Umbilical cord (tissue), 2 donors: ENCODE data around the gene PRRX1. TPM values are rescaled to one million over a fixed set of nuclear protein-coding genes. Genes with fewer than 3 reads are reported as not detected.
A peak's percentile ranks its signal among the peaks of the same experiment; 100 is the strongest.

ENCODE experiments used
- DNase-seq: peaks from one replicate; pipeline ENCODE4 v3.0.0-alpha.2; 2015; ENCODE audit warnings: low spot score
- total RNA-seq: library from RNA; depleted of rRNA; stranded (reverse); fragments of >200 nt; gene quantifications from one replicate; pipeline ENCODE4 v1.2.3, GENCODE V29; 2014; ENCODE audit warnings: low replicate concordance; ENCODE audit not compliant: insufficient read depth

PRRX1 gene
- total RNA-seq, 1 donor from 2014 or later, result 7.9 TPM

DNA sequence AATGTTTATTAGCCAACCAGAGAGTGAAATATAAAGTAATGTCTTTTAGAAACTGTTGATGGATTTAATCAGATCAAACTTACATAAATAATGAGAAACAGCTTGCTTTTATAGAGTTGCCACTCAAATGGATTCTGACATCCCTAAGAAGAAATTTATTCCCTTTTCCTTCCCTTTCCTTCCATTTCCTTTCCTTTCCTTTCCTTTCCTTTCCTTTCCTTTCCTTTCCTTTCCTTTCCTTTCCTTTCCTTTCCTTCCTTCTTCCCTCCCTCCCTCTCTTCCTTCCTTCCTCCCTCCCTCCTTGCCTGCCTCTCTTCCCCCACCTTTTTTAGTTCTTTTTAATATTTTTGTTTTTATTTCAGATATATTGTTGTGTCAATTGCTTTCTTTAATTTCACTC, 27.3 kb downstream of the PRRX1 start:
- no peak for DNase-seq

- peak; percentile 57 for DNase-seq
Measured at GRCh38 chr1:170692866-170693575, 29.1 kb downstream of the PRRX1 start.

DNA sequence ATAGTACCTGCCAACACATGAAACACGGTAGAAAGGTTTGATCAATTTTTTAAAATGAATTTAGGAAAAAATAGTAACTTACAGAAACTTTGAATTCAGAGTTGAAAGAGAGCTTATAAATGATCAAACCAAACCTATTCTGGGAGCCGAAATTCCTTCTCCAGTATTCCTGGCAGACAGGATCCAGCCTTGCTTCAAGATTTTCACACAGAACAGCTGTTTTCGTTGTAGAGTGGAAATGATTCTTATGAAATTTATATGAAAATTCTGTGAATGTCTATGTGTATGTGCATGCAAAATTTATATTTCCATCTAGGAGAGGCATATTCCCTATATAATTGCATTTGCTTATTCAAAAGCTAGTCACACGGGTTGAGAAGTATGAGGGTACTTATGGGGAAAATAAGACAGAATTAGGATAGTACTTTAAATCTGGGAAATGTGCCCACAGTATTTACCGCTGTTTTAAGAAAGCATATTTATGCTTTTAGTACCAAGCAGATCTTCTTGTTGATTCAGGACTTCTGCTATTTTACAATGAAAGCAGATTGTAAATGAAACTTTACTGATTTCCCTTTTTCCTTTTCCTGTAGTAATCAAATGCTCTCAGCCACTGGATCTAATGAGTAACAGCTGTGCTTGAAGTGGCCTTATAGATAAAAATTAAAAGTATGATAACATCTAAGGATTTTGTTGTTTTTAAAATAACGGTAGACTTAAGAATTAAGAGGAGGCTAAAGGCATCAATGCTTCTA, 30.4 kb downstream of the PRRX1 start:
- DNase-seq, result peak; percentile 62

- DNase-seq, result no peak
Measured at GRCh38 chr1:170695955-170696590, 32.1 kb downstream of the PRRX1 start.

GRCh38 chr1:170696591-170697290, 32.8 kb downstream of the PRRX1 start:
- DNase-seq, result peak; percentile 95

DNA sequence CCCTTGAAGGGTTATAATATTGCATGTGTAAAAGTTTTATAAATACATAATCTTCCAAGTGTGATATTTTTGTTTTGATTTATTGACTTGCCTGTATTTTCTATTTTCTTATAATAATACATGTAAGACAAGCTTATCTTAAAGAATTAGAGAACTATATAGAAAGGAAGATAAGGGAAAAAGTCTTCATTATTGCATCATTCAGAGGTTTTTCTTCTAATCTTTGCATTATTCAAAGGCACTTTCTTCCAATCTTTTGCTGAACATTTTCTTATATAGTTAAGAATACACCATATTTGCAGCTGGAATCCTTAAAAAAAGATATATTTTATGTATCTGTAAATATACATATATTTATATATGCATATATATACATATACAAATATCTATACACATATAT, 33.4 kb downstream of the PRRX1 start:
- no peak for DNase-seq

DNA sequence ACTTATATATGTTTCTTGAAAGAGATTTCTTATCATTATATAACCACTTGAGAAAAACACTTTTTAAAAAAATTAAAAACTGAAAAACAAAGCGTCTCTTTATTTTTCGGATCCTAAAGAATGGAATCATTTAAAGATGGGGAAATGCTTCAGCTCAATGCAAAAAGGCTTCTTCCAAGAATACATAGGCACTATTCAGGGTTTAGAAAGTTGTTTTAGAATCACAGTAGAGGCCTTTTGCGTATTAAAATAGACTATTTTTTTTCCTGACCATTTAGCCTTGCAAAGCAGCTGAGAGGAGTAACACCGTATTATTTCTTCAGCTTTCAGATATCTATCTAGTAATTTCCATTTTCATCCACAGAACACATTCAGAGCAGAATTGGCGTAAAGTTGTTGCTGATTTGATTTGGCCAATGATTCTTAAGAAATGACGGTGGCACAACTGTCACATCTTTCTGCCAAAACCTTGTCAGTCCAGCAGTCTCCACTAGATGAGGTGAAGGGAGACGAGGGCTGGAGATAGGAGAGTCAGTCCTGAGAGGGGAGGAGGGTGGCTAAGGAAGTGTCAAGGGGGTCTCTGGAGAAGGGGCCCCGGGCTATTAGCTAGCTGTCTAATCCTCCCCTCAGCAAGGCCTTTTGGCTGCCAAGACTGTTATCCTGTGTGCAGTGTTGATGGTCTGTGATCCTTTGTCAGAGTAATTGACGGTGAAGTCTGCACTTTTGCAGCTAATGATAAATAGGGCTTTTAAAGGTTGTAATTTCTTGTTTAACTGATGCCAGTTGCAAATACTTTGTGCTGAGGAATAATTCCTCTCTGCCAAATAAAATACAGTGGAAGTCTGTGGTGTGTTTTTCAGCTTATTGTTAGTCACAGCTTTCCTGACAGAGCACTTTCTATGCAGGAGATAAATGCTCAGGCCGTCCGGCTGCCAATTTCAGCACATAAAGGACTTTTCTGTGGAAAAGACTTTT, 34.7 kb downstream of the PRRX1 start:
- DNase-seq, result peak; percentile 93

- DNase-seq, result no peak
Measured at GRCh38 chr1:170699696-170700095, 35.8 kb downstream of the PRRX1 start.

DNA sequence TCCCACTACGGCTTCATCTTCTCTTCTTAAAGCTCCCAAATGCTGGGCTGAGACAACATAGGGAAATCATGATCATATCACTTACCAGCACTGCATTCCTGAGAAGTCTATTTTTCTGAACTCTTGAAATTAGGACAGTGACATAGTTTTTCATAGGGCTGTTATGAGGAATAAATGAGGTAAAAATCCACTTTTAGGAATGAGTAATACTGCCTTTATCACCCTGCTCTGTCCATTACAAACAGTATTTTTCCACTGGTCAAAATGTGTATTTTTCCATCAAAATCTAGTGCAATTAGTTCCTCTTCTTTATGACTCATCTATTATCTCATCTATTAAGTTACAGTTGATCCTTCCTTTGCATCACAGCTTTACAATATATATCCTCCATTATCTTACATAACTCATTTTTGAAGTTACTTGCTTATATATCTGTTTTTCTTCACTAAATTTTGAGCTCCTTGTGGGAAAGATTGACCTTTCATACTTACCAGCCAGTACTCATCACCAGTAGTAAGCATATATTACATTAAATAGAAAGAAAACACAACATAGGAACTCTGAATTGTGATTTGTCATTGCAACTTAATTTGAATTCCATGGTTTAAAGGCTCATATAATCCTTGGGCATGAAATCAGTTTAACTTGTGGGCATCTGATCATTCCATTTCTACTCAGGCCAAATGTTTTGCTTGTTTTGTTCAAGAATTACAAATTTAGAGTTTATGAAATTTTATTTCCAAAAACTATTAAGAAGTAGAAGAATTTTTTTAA, 37.1 kb downstream of the PRRX1 start:
- peak; percentile 94 for DNase-seq

- DNase-seq, result no peak
Measured at GRCh38 chr1:170701962-170702361, 38.0 kb downstream of the PRRX1 start.

DNA sequence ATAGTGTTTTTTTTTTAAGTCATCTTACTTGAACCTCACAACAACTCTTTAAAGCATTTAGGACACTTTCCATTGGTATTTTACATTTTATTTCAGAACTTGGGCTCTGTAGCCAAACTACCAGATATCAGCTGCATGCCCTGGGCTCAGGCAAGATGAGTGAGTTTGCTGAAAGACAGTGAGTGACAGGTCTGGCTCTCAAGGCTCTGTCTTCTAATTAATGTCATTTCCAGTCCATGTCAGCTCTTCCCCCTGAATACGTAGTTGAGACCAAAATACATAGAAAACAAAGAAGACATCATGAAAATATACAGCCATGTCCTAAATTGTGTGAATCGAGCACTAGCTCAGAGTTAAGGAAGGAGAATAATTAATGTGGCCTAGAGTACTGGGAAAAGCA, 39.7 kb downstream of the PRRX1 start:
- DNase-seq, result no peak

GRCh38 chr1:170704256-170704655, 40.3 kb downstream of the PRRX1 start:
- no peak for DNase-seq

DNA sequence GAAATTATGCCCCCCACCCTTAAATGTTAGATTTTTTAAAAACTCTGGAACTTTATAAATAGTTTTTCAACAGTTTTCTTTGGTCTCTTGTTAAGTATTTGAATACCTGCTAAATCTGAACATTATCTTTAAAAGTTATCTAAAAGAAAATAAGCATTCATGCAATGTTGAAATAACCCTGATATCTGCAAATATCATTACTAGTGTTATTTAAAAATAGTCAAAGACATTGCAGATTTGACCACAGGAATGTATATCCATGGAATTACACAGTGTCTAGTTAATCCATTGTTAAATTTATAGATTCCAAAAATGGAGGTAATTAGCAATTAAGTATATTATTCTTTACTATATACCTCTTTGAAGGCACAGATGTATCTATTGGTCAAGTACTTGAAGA, 42.0 kb downstream of the PRRX1 start:
- DNase-seq, result no peak

- no peak for DNase-seq
Measured at GRCh38 chr1:170707117-170707516, 43.2 kb downstream of the PRRX1 start.

GRCh38 chr1:170707959-170708655, 44.2 kb downstream of the PRRX1 start:
- peak; percentile 65 for DNase-seq

- DNase-seq, result no peak
Measured at GRCh38 chr1:170711682-170712081, 47.8 kb downstream of the PRRX1 start.

DNA sequence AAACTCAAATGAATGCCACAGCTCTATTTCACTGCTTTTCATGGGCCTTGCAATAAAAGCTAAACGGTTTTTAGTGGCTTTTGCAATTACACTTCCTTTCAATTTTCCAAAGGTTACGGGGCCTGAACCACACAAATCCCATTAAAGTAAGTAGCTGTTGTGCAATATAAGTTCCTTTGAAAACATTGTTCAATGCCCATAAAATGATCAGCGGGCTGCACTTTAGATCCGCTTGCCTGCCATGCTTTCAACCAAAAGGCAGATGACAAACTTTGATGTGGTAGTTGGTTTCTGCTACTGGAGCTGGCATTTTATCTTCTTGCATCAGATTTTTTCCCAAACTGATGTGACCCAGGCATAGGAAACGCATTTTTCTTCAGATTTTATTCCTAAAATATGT, 50.2 kb downstream of the PRRX1 start:
- no peak for DNase-seq

GRCh38 chr1:170714938-170715337, 51.0 kb downstream of the PRRX1 start:
- no peak for DNase-seq

DNA sequence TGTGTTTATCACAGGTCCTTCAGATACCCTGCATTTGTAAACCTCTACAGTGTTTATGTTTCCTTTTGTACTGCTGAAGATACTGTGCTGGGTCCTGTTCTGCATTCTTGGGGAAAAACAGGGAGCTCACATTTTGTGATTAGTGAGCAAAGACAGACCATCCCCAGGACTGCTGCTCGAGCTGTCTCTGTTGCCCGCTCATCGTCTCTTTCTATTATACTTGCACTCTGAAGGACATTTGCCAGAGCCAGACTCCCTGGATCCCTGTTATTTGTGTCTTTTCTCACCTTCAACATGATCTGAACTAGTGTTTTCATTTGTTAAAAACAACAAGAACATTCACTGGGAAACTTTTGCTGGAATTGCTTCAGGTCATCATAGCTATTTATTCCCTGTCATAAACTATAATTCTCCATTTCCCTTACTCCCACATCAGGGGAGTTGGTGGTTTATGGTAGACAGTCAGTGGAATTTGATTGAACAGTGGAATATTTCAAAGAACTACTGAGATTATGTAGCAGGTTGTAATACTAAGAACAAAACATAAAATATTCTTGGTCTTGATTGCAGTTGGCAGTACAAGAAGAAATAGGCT, 53.0 kb downstream of the PRRX1 start:
- peak; percentile 50 for DNase-seq
